Inflammatory macrophage (primary cell): Measurements from ENCODE around the gene SIK3.
"Not testable (repeated sequence)": the region's sequence is repeated elsewhere in the genome, so short reads cannot be mapped to it uniquely, and the experiment has no call there.

Experiments
- DNase-seq, 2 donors: peaks; one replicate each; pipeline ENCODE4 v3.0.0-alpha.2; 2020 to 2022

Gene SIK3

GRCh38 chr11:117044287-117045035, 53.8 kb downstream of the SIK3 start:
- no peak for DNase-seq

DNA sequence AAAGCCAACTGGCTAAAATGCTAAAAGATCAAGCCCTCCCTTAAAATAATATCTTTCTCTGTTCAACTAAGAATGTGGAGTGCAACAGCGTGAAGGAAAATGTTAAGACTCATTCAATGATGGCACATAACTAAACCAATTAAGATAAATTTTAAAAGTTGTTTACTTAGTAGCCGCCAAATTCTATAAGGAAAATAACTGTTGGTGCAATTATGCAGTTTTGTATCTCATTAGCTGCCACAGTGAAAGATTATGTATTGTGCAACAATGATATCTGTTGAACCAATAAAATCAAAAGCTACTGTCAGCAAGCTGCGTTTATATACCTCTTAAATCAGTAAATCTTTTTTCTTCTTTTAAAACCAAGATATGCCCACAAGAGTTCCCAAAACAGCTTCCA, 55.5 kb downstream of the SIK3 start:
- DNase-seq = no peak

DNA sequence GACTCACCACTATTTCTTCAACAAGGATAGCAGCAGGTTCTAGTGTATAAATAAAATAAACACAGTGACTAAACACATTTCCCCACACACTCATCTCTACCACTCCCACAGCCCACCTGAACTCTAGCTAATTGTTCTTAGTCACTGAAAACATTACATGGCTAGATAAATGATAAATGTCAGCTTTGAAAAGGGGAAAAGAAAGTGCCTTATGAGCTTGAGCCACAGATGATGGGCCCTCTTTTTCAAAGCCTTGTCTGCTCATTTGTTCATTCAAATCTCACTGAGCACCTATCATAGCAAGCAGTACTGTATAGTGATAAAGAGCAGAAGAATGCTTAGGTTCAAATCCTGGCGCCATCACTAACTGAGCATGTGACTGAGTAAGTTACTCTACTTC, 58.3 kb downstream of the SIK3 start:
- DNase-seq = no peak

- DNase-seq = no peak
These were observed 59.0 kb downstream of the SIK3 start for GRCh38 chr11:117039270-117039669.

DNA sequence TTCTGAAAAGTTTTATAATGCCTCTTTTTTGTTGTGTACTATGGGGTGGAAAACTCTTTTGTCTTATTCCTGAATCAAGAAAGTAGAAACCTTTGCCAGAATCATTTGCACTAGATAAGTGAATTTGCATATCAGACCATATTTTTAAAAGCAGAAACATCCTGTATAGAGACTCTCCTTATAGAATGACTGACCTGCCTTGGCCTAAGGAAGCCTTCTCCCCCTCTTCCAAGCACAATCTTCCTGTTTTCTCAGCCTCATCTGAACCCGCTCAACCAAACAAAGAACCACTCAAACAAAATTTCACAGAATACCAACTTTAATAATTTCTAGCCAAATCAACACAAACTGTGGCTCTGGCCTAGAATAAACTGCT, 60.3 kb downstream of the SIK3 start:
- DNase-seq = no peak

- DNase-seq = no peak
These were observed 60.8 kb downstream of the SIK3 start for GRCh38 chr11:117037279-117037974.

DNA sequence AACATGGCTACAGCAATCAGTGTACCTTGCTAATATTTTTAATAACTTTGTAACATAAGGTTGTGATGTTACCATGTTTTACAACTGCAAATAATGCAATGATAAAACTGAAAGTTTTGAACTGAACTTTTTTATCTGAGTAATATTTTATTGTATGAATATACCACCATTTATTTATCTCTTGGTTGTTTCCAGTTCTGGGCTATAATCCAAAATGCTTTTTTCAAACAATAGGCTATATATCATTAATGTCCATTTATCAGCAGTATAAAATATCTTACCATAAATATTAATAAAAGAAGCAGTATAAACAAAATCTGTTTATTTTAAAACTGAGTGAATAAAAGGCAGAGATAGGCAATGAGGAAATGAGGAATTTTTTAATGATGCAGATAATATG, 63.3 kb downstream of the SIK3 start:
- no peak for DNase-seq

GRCh38 chr11:117026593-117027330, 71.5 kb downstream of the SIK3 start:
- peak in 1 of 2 donors; percentile 21 for DNase-seq

GRCh38 chr11:117023707-117024106, 74.5 kb downstream of the SIK3 start:
- DNase-seq = not testable (repeated sequence)

DNA sequence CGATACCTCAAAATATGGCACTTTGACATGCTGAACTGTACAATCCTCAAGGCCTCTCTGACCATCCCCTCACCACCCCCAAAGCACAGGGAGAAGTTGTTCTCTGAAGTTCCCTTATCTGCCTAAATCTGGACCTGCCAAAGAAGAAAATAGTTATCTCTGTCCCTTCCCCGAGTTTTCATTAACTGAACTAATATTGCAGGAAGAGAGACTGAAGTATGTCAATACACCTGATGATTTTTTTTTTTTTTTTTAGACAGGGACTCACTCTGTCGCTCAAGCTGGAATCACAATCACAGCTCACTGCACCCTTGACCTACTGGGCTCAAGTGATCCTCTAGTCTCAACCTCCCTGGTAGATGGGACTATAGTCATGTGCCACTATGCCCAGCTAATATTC, 75.0 kb downstream of the SIK3 start:
- DNase-seq = no peak

DNA sequence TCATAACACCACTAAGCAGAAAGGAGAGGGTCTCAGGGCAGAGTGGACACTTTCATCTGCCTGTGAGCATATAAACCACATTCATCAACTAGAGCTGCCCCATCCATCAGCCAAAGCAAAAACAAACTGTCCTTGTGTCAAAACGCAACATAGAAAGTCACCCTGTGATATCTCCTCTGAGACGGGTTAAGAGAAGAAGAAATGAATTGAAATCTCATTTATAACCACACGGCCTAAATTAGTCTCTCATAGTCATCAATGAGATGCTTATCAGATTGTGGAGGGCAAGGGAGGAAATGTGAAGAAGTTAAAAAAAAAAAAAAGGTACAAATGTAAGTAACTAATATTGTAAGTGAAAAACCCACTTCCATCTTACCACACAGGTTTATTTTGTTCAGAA, 75.7 kb downstream of the SIK3 start:
- DNase-seq = no peak

DNA sequence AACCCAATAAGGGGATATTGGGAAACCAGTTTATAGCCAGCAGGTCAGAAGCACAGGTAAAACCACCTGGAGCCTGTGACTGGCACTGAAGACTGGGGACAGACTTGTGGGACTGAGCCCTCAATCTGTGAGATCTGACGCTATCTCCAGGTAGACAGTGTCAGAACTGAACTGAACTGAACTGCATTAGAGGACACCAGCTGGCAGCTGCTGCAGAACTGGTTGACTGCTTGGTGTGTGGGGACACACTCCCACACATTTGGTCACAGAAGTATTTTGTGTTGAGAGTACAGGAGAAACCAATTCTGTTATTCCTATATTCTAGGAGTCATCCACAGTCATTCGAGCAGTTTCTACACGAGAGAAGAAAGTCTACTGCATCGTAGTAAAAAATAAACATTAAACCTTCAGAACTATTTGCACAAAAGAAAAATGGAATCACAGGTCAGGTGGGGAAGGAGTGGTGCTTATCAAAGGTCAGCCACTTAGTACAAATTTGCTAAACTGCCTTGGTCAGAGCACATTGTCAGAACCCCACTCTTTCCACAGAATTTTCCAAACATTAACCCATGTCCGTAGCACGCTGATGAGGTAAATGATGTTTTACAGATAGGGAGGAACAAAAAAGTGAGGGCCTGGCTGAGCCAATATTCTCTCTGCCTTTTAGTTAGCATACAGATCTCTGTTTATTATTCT, 77.2 kb downstream of the SIK3 start:
- peak in 1 of 2 donors; percentile 31 for DNase-seq

GRCh38 chr11:117020287-117020686, 77.9 kb downstream of the SIK3 start:
- DNase-seq = no peak

DNA sequence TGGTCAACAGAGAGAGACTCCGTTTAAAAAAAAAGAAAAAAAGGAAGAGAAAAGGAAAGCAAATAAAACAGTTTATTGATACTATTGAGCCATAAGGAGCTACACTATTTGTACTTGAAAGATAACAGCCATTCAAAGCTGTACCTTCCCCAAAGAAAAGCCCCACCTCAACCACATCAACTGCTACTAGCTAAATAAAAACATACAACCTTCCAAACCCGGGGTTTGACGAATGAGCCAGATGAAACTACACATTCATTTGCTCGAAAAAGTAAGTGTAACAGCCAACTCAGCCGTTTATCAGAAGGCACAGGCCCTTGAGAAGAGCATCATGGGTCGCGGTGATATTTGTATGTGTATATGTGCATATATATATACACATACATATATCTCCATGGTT, 78.4 kb downstream of the SIK3 start:
- no peak for DNase-seq

- no peak for DNase-seq
These were observed 80.8 kb downstream of the SIK3 start for GRCh38 chr11:117017456-117017855.

DNA sequence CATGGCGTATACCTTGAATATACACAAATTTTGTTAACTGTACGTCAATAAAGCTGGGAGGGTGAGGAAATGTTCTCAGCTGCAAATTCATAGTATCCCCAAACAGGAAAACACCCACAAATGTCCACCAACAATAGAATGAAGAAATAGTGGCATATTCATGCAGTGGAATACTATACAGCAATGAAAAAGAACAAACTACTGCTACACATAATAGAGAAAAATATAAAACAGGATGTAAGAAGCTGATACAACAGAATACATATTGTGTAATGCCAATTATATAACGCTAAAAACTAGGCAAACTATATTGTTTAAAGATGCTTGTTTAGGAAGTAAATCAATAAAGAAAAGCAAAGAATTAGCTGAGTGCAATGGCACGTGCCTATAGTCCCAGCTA, 81.5 kb downstream of the SIK3 start:
- no peak for DNase-seq

- no peak for DNase-seq
These were observed 82.0 kb downstream of the SIK3 start for GRCh38 chr11:117016246-117016645.

DNA sequence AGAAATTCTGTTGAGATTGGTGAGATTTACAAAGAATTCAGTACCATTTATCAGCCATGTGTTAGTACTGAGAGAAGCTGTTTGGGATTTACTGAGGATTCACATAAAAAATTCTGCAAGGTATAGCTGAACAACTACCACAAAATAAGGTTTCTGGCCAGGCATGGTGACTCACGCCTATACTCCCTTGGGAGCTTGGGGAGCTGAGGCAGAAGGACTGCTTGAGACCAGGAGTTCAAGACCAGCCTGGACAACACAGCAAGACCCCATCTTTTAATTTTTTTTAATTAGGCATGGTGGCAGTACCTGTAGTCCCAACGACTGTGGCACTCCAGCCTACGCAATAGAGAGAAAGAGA, 86.7 kb downstream of the SIK3 start:
- no peak for DNase-seq

DNA sequence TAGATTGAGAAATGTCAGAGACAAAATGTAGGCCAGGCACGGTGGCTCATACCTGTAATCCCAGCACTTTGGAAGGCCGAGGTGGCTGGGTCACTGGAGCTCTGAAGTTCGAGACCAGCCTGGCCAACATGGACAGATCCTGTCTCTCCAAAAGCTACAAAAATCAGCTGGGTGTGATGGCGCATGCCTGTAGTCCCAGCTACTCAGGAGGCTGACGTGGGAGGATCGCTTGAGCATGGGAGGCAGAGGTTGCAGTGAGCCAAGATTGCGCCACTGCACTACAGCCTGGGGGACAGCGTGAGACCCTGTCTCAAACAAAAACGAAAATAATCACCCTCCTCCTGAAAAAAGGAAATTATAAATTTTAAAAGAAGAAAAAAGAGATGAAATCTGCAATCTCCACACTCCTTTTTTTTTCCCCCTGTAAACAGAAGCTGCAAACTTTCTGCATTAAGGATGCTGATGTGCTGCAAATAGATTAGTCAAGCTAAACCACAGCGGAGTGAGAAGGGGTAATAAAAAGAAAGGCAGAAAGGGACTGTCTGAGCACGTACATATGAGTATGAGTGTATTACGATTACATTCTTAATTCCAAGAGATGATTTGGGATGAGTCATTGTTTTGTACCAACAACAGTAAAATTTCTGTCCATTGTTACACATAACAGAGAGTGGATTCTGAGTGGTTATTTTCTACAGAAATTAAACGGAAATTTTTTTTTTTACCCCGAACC, 87.3 kb downstream of the SIK3 start:
- peak; percentile 29 to 43 for DNase-seq

DNA sequence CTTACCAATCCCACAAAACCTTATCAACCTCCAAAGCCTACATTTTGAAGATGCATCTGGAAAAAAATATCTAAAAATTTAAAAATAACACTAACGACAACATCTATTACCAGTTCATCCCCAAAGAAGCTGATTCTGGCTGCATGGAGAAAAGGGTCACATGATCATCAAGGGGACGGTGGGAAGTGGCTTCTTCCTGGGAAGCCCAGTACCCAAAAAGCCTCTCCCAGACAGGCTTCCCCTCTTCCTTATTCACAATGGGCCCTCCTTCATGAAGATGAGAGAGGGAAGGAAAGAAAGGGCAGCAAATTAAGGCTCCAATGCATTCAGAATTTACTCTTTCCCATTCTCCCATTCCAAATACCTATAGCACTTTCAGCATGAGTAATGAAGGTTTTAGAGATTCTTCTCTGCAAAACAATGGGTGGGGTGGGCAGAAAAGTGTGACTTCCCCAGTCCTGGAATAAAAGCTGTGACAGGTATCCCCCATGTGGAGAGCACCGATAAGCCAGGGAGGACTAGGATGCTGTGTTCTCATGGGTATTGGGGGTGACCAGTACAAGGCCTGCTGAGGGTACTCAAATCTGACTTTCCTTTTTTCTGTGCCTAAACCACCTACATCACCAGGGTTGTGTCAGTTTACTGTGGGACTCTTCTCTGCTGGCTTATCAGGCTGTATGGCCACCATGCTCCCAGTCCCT, 88.2 kb downstream of the SIK3 start:
- DNase-seq = no peak

DNA sequence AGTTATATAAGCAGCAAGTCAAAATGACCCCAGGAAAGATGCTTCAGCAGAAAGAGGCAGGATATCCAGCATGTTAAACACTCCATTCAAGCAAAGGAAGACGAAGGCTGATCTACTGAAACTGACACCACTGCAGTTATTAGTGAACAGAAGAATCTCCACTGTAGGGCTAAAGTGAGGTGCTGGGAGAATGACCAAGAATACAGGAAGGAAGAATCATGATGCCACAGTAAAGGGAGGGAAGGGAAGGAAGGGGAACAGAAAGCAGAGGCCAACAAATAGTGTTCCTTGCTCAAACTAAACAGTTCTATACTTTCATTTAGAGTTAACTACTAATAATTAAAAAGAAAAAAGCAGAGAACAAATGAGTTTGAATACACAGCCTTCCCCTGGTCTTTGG, 92.5 kb downstream of the SIK3 start:
- peak; percentile 29 to 64 for DNase-seq
